HG02610 (cell line): ENCODE data around the gene DRD2.

Source experiments
- ATAC-seq: cut with Tn5 transposase; IDR thresholded peaks from one replicate; pipeline ENCODE4 v1.9.1; 2021; ENCODE audit warnings: mild to moderate bottlenecking, moderate library complexity; ENCODE audit not compliant: unreplicated experiment

DRD2 gene

DNA sequence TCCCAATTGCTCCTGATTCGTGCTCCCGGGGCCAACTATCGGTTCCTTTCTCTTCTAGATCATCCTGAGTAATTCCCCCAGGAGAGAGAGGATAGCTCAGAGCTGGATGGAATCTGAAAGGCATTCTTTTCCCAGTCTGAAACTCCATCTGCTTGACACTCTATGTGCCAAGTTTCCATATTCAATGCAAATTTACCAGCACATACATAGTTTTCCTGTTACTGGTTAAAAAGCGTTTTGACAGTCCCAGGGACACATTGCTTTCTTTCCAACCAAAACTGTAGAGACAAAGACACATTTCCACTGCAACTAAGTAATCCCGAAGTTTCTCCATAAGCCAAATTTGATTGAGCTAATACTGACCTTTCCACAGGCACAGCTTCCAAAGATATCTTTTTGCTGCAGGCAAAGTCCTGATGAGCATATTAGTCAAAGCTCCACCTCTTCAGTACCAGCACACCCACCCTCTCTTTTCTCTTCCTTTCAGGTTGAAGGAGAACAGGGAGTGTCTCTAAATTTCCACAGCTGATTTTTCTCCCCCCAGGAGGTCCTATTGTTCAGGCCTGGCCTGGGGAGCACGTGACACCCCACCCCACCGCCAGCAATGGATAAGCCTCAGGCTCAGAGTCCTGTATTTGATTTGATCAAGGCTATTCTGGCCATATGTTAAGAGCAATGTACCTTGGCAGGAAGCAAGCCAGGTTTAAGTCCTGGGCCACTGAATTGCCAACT lies 97.4 kb downstream of the DRD2 start:
- no peak for ATAC-seq

DNA sequence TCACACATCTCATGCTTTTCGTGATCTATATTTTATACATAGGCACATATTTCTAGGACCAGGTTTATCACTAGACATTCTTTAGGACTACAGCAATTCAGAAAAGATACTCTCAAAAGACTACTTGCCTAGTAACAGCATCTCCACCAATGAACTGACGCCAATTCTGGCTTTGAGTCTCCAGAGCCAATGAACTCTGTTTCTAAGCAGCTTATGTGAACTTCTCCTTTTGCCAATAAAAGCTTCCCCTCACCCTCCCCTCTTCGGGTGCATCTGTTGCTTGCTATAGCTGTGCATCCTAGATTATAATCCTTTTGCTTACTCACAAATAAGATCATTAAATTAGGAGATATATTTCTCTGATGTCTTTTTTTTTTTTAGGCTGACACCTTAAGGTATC lies 99.0 kb downstream of the DRD2 start:
- ATAC-seq = no peak

DNA sequence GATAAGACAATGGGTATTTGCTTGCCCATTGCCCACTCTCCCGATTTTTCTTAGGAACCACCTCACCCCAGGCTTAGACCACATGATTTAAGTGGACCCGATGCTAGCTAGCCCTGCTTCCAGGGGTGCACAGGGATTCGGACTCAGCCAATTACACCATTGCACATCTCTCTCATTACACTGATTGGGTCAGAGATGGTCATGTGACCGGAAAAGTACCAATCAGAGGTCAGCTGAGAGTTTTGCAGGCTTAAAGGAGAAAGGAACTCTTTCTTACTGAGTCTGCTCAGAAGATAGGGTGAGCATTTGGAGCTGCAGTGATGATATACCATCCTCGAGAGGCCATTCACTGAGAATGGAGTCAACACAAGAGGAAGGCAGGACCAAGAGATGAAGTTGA lies 99.8 kb downstream of the DRD2 start:
- ATAC-seq = no peak

DNA sequence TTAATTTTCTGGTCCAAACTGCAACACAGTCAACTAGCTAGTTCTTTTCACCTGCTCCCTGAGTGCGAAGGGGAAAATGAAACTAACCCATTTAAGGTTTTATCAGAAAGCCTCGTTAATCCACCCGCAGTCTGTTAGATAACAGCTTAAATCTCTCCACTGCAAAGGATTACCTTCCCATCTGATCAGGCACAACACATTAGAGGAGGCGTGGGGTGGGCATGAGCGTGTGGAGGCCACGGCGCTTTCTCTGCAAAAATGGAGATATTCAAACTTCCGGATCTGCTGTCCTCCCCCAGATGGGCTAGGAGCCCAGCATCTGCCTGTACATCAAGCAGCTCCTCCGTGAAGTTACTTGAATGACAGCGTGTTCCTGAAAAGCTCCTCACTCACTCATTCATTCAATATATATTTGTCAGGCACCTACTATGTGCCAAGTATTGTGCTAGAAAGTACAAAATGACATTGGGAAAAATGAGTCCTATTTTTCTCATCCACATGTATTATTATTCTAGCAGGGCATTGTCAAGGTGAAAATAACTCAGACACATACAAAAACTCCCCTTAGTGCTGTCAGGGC lies 101.1 kb downstream of the DRD2 start:
- ATAC-seq = no peak

DNA sequence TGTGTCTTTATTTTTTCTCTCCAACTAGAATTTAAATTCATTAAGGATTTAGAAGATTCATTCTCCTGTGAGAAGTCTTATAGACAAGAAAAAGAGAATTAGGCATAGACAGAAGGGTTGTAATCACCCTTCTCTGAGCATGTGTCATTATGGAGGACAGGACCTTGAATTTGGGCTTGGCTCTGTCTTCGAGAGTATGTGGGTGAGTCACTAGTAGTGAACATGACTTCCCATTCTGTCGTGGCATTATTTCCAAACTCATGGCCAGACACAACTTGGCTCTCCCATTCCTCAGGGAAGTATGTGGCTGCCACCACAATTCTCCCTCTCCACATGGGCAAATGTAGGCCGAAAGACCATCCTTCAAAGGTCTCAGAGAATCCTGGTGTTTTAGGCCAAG lies 101.9 kb downstream of the DRD2 start:
- ATAC-seq = no peak

DNA sequence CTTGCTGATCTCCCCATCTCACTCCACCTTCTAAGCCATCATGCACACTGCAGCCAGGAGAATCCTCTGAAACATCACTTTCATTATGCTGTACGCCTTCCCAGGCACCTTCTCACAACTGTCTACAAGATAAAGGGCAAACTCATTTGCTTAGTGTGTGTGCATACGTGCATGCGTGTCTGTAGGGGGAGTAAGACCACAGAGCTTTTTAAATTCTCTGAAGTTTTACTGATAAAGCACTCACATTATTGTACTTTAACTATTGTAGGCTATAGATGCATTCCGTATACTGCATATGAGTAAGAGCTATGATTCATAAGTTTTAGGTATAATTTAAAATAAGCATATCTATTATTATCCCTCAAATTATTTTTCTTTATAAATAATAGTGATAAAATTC lies 102.9 kb downstream of the DRD2 start:
- ATAC-seq = no peak

DNA sequence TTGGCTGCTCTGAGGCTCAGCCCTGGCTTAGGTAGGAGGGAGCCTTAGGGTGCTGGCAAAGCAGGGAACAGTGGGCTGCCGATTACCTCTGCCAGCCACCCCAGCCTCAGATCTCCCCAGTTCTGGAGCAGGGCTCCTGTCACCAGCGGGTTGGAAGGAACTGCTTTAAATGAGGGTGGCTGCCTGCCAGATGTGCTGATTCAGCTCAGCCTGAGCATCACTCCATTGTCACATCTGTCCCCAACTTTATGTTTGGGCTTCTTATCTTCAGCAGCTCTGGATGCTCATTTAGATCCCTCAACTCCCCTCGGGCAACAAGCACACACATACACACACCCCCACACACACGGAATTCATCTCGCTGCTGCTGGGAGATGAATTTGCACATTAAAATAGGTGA lies 104.6 kb downstream of the DRD2 start:
- ATAC-seq = no peak

DNA sequence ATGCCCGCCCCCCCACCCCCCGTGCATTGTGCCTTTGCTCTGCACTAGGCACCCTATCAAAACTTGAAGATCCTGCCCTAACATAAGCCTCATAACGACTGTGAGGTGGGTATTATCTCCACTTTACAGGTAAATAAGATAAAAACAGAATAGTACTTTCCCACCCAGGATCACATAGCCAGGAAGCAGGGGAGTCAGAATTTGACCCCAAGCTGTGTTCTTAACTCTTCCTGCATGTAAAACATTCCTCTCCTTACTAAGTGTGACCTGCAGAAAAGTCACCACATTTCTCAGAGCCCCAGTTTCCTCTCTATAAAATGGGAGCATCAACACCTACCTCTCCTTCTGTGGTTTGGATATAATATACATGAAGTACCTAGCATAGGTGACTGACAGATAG lies 105.8 kb downstream of the DRD2 start:
- no peak for ATAC-seq

DNA sequence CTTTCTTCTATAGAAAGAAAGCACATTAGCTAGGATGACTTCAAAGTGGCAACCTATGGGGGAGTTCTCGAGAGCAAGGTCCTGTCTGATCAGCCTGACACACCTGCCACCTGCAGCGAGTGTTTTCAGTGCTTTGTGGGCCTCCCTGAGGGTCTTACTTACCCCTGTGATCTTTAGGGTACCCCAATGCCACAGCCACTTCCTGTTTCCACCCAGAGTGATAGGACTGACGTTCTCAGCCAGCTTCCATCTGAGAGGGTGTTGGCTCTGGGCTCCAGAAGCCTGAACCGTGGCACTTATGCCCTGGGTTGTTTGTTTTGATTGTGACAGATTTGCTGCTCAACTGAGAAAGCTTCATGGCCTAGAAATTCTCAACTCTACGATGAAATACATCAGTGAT lies 109.3 kb downstream of the DRD2 start:
- no peak for ATAC-seq

DNA sequence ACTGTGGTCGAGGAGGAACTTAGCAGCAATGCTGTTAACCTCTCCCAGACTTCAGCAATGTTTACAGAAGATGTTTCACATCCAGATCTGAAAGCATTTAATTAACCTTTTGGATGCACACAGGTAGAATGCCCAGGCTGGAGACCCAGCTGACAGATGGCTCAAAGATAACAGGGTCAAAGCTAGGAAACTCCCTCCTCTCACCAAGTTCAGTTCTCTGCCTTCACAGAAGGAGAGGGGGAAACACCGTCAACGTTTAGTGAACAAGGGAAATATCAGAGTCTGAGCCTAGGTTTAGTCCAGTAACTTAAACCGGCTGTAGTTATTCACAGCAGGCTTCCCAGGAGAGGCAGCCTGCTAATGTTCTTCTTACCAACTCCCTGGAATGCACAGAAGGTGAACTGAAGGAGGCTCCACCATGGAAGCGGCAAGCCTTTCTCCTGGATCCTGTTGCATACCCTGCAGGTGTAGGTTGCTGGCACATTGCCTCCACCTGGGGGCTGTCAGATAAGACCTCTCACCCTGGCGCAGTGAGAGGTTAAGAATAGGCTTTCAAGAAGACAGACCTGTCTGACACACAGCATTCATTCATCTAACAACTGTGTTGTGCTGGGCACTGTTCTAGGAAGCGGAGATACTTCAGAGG lies 111.1 kb downstream of the DRD2 start:
- ATAC-seq = peak; percentile 40

DNA sequence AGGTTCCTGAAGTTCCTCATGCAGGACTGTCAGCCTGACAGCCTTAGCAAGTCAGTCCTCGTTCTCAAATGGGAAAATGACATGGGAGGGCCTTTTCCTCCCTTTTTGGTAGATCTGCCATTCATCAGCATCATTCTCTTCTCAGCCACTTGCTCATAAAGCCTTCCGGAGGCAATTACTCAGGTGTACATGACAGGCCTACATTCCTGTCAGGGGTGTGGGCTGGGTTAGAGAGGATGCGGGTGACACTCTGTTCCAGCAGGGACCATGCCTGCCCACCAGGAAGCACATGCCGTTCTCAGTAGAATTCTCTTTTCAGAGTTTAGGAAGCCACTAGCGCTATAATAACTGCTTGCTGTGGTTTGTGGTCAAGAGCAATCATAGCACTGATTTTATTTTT lies 111.8 kb downstream of the DRD2 start:
- peak; percentile 26 for ATAC-seq
